ENCODE data around the gene COX7A2L. TPM values are rescaled to one million over a fixed set of nuclear protein-coding genes. Genes with fewer than 3 reads are reported as not detected.
"Not testable (repeated sequence)": the region's sequence is repeated elsewhere in the genome, so short reads cannot be mapped to it uniquely, and the experiment has no call there.

The COX7A2L gene
- 205 and 221 TPM in 2 replicates for total RNA-seq (2014; rRNA removed; shearing (Covaris generic))

GRCh38 chr2:42360890-42361727, at the start of gene COX7A2L:
Gene COX7A2L (minus strand): TSS chr2:42361217. CDS start chr2:42361161, 56 bp downstream.
- DNase-seq (ENCODE audit: low read depth): peak; percentile 98

- DNase-seq (ENCODE audit: low read depth): no peak
These were observed 47.0 kb upstream of the COX7A2L start for GRCh38 chr2:42408009-42408408.

- no peak for DNase-seq (ENCODE audit: low read depth)
These were observed 46.5 kb upstream of the COX7A2L start for GRCh38 chr2:42407476-42407875.

GRCh38 chr2:42404676-42405075, 43.7 kb upstream of the COX7A2L start:
- DNase-seq (ENCODE audit: low read depth): no peak

- DNase-seq (ENCODE audit: low read depth): no peak
These were observed 40.8 kb upstream of the COX7A2L start for GRCh38 chr2:42401773-42402172.

- DNase-seq (ENCODE audit: low read depth): not testable (repeated sequence)
These were observed 37.0 kb upstream of the COX7A2L start for GRCh38 chr2:42398052-42398451.

GRCh38 chr2:42393320-42393719, 32.3 kb upstream of the COX7A2L start:
- DNase-seq (ENCODE audit: low read depth): not testable (repeated sequence)

- DNase-seq (ENCODE audit: low read depth): no peak
These were observed 31.2 kb upstream of the COX7A2L start for GRCh38 chr2:42392191-42392590.

GRCh38 chr2:42390401-42390969, 29.5 kb upstream of the COX7A2L start:
- no peak for DNase-seq (ENCODE audit: low read depth)

GRCh38 chr2:42386682-42387081, 25.7 kb upstream of the COX7A2L start:
- DNase-seq (ENCODE audit: low read depth): peak; percentile 7

GRCh38 chr2:42385225-42385624, 24.2 kb upstream of the COX7A2L start:
- peak; percentile 16 for DNase-seq (ENCODE audit: low read depth)

GRCh38 chr2:42383855-42384530, 23.0 kb upstream of the COX7A2L start:
- DNase-seq (ENCODE audit: low read depth): no peak

GRCh38 chr2:42382144-42382543, 21.1 kb upstream of the COX7A2L start:
- DNase-seq (ENCODE audit: low read depth): no peak

GRCh38 chr2:42380026-42380425, 19.0 kb upstream of the COX7A2L start:
- DNase-seq (ENCODE audit: low read depth): not testable (repeated sequence)

- no peak for DNase-seq (ENCODE audit: low read depth)
These were observed 17.4 kb upstream of the COX7A2L start for GRCh38 chr2:42378415-42378814.

GRCh38 chr2:42376758-42377157, 15.7 kb upstream of the COX7A2L start:
- no peak for DNase-seq (ENCODE audit: low read depth)

- no peak for DNase-seq (ENCODE audit: low read depth)
These were observed 11.6 kb upstream of the COX7A2L start for GRCh38 chr2:42372474-42373200.

GRCh38 chr2:42371611-42372473, 10.8 kb upstream of the COX7A2L start:
- no peak for DNase-seq (ENCODE audit: low read depth)

GRCh38 chr2:42369532-42370229, 8.7 kb upstream of the COX7A2L start:
- DNase-seq (ENCODE audit: low read depth): no peak

GRCh38 chr2:42368817-42369531, 8.0 kb upstream of the COX7A2L start:
- DNase-seq (ENCODE audit: low read depth): no peak

Data from Daoy (cell line).